Brain microvascular endothelial cell (primary cell): ENCODE measurements around the gene STK32C.
"Not testable (repeated sequence)": the region's sequence is repeated elsewhere in the genome, so short reads cannot be mapped to it uniquely, and the experiment has no call there.

Experiments
- DNase-seq: peaks from one replicate; pipeline ENCODE4 v3.0.0-alpha.2; 2020
- H3K27ac ChIP-seq: fragments of 250-450 bp; sonication (Bioruptor Pico); 2 replicates; pipeline ENCODE4 v1.5.1; 2020; ENCODE audit warnings: mild to moderate bottlenecking, moderate library complexity
- H3K27me3 ChIP-seq: fragments of 250-450 bp; sonication (Bioruptor Pico); replicated peaks from 2 replicates; pipeline ENCODE4 v1.5.1; 2020; ENCODE audit warnings: mild to moderate bottlenecking
- H3K36me3 ChIP-seq: fragments of 250-450 bp; sonication (Bioruptor Pico); replicated peaks from 2 replicates; pipeline ENCODE4 v1.5.1; 2020; ENCODE audit warnings: mild to moderate bottlenecking
- H3K4me3 ChIP-seq: 2 replicates; pipeline ENCODE4 v1.5.1; 2011; ENCODE audit warnings: low read depth, mild to moderate bottlenecking, control low read depth, low read length, moderate library complexity
- in situ Hi-C: cut with HindIII; loops from 2 replicates; pipeline ENCODE4 v1.10.0; 2017; ENCODE audit warnings: low sequenced_read_pairs, low pct_ligation_motif_present
- TF ChIP-seq, protein P1 (sequence below): IDR thresholded peaks from 2 replicates; pipeline ENCODE4 v1.5.1; 2011; ENCODE audit warnings: low read depth, mild to moderate bottlenecking, moderate library complexity, low read length, control low read depth, inconsistent platforms; ENCODE audit errors: missing control alignments

STK32C gene

DNA sequence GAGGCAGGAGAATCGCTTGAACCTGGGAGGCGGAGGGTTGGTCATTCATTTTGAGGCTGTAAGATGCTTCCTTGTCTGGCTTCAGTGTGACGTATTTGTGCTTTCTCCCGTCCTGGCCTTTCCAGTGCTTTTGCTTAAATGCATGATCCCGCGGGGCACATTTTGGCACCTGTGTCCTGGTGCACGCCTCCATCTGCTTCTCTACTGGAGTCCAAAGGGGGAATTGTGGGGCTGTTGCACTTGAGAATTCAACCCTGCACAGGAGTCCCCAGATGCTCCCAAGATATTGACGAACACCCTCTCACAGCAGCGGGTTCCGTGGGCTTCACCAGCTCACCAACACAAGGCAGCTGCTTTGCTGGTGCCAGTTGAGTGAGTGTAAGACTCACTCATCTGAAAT, 14.0 kb upstream of the STK32C start:
- in situ Hi-C loops = no loop called here
- TF ChIP-seq, protein P1, sequence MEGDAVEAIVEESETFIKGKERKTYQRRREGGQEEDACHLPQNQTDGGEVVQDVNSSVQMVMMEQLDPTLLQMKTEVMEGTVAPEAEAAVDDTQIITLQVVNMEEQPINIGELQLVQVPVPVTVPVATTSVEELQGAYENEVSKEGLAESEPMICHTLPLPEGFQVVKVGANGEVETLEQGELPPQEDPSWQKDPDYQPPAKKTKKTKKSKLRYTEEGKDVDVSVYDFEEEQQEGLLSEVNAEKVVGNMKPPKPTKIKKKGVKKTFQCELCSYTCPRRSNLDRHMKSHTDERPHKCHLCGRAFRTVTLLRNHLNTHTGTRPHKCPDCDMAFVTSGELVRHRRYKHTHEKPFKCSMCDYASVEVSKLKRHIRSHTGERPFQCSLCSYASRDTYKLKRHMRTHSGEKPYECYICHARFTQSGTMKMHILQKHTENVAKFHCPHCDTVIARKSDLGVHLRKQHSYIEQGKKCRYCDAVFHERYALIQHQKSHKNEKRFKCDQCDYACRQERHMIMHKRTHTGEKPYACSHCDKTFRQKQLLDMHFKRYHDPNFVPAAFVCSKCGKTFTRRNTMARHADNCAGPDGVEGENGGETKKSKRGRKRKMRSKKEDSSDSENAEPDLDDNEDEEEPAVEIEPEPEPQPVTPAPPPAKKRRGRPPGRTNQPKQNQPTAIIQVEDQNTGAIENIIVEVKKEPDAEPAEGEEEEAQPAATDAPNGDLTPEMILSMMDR = no peak
- Histone ChIP-seq H3K4me3 (no peak overlapping the region), H3K27me3 (no peaks in the 10 kb centered on the region), H3K36me3 (no peaks in the 10 kb centered on the region), H3K27ac (no peak overlapping the region)
- DNase-seq = no peak

DNA sequence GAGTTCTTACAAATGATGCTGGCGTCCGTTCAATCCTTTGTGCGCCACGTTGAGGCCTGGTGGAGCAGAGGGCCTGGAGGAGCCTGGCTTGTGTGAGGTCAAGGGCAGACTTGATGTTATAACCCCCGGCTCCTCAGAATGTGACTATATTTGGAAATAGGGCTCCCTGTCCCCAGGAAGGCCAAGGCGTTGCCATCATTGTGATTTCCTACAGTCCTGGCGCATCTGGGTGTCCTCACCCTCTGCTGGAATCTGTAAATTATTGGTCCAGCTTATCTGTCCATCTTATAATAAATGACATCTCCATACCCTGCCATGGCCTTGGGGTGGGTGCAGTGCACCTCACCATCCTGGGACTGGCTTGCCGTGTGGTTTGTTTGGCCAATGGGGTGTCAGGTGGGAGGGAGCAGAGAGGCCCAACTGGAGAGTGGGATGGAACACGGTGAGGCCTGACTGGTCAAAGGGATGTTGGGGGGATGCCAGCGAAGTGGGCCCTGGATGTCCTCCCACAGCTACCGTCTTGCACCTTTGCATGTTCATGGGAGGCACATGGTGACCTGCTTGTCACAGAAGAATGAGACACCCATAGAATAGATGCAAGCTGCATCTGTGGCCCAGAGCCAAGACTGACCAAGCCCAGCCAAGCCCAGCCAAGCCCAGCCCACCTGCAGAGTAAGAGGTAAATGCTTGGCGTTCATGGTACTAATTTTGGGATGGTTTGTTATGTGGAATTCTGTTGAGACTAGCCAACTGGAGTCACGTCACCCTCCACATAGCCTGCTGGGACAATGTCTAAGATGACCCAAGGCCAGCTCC, 13.1 kb upstream of the STK32C start:
- Histone ChIP-seq H3K27me3 (no peaks in the 10 kb centered on the region), H3K4me3 (no peak overlapping the region), H3K27ac (peak overlapping the region; percentile 76), H3K36me3 (no peaks in the 10 kb centered on the region)
- in situ Hi-C loops = no loop called here
- TF ChIP-seq, protein P1 = no peak
- DNase-seq = no peak

DNA sequence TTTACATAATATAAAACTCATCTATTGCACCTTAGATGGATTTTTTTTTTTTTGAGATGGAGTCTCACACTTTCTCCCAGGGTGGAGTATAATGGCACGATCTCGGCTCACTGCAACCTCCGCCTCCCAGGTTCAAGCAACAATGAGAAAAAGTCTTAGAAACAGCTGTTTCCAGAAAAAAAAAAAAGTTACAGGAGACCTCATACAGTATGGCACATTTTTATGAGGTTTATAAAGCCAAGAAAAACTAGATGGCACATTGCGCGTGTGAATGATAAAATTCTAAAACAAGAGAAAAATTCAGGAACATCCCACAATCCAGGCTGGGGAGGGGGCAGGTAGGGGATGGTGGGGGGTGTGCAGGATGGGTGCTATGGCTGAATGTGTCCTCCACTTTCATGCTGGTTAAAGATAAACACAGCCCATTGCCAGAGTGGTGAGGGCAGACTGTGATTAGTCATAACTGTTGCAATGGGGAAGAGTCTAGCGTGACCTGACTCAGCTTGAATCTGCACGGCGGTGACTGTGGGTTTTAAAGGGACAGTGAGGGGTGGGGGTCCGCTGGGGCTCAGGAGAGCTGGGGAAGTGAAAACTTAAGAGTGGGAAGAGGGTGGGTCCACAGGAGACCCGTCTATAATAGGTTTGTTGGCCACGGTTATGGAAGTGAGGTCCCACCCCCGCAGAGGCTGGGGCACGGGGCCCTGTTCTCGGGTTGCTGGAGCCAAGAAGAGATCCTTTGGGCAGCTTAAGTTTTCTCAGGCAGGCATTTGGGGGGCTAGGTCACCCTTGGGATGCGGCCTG, 12.3 kb upstream of the STK32C start:
- peak; percentile 87 for DNase-seq
- H3K4me3 ChIP-seq = no peak overlapping the region

DNA sequence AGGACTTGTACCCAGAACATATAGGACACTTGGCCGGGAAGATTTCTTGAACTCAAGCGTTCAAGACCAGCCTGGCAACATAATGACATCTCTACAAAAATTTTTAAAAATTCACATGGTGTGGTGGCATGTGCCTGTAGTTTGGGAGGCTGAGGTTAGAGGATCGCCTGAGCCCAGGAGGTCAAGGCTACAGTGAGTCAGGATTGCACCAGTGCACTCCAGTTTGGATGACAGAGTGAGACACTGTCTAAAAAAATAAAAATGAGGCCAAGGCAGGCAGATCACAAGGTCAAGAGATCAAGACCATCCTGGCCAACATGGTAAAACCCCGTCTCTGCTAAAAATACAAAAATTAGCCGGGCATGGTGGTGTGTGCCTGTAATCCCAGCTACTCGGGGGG, 9.7 kb upstream of the STK32C start:
- H3K36me3 ChIP-seq, in situ Hi-C loops, H3K4me3 ChIP-seq, H3K27me3 ChIP-seq, DNase-seq, H3K27ac ChIP-seq: not testable (repeated sequence)

More for the DNA sequence above, 12.3 kb upstream of the STK32C start:
- TF ChIP-seq, protein P1 = no peak
- H3K27me3 ChIP-seq = no peaks in the 10 kb centered on the region
- H3K36me3 ChIP-seq = no peaks in the 10 kb centered on the region
- H3K27ac ChIP-seq = peak overlapping the region; percentile 76
- in situ Hi-C loops = no loop called here

DNA sequence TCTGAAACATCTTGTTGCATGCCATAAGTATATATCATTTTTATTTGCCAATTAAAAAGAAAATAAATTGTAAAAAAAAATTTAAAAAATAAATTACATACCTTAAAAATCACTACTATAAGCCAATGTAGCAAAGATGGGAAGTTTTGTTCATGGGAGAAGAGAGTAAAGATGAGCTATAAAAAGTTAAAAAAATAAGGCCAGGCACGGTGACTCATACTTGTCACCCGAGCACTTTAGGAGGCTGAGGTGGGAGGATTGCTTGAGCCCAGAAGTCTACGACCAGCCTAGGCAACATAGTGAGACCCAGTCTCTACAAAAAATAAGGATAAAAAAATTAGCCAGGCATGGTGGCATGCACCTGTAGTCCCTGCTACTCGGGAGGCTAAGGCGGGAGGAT, 8.4 kb upstream of the STK32C start:
- TF ChIP-seq, protein P1 = no peak

DNA sequence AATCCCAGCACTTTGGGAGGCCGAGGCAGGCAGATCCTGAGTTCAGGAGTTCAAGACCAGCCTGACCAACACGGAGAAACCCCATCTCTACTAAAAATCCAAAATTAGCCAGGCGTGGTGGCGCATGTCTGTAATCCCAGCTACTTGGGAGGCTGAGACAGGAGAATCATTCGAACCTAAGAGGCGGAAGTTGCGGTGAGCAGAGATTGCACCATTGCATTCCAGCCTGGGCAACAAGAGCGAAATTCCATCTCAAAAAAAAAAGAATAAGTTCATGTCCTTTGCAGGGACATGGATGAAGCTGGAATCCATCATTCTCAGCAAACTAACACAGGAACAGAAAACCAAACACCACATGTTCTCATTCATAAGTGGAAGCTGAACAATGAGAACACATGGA, 7.1 kb upstream of the STK32C start:
- H3K27ac ChIP-seq, H3K36me3 ChIP-seq, H3K27me3 ChIP-seq, H3K4me3 ChIP-seq, in situ Hi-C loops, DNase-seq: not testable (repeated sequence)

More for the DNA sequence above, 8.4 kb upstream of the STK32C start:
- Histone ChIP-seq H3K27me3 (no peaks in the 10 kb centered on the region), H3K4me3 (no peak overlapping the region), H3K27ac (no peak overlapping the region), H3K36me3 (no peaks in the 10 kb centered on the region)
- in situ Hi-C loops = no loop called here
- no peak for DNase-seq
